Esophagus squamous epithelium (tissue), 4 donors: ENCODE measurements around the gene APP.

Experiments
- POLR2A ChIP-seq, 4 donors: fragments of 450-650 bp; IDR thresholded peaks; one replicate each; pipeline ENCODE4 v1.6.1; 2017; ENCODE audit warnings: antibody characterized with exemption in 4 of 4, mild to moderate bottlenecking in 4 of 4, moderate library complexity in 3 of 4
- TF ChIP-seq, protein P1 (sequence below), 6 experiments: fragments of 450-650 bp in 4 of 6; fragments of 200-600 bp in 2 of 6; sonication (generic) in 2 of 6; IDR thresholded peaks; one replicate each; pipeline ENCODE4 v1.5.1; 2016 to 2019; ENCODE audit warnings: antibody characterized with exemption in 6 of 6, mild to moderate bottlenecking in 4 of 6, moderate library complexity in 4 of 6

GRCh38 chr21:26049803-26050202, 120.8 kb downstream of the APP start:
- TF ChIP-seq, protein P1, sequence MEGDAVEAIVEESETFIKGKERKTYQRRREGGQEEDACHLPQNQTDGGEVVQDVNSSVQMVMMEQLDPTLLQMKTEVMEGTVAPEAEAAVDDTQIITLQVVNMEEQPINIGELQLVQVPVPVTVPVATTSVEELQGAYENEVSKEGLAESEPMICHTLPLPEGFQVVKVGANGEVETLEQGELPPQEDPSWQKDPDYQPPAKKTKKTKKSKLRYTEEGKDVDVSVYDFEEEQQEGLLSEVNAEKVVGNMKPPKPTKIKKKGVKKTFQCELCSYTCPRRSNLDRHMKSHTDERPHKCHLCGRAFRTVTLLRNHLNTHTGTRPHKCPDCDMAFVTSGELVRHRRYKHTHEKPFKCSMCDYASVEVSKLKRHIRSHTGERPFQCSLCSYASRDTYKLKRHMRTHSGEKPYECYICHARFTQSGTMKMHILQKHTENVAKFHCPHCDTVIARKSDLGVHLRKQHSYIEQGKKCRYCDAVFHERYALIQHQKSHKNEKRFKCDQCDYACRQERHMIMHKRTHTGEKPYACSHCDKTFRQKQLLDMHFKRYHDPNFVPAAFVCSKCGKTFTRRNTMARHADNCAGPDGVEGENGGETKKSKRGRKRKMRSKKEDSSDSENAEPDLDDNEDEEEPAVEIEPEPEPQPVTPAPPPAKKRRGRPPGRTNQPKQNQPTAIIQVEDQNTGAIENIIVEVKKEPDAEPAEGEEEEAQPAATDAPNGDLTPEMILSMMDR (IDR thresholded peaks at IDR 0.05), result no peak
- no peak for TF ChIP-seq POLR2A (IDR thresholded peaks at IDR 0.05)
